ENCODE measurements around the gene CMIP.

DNA sequence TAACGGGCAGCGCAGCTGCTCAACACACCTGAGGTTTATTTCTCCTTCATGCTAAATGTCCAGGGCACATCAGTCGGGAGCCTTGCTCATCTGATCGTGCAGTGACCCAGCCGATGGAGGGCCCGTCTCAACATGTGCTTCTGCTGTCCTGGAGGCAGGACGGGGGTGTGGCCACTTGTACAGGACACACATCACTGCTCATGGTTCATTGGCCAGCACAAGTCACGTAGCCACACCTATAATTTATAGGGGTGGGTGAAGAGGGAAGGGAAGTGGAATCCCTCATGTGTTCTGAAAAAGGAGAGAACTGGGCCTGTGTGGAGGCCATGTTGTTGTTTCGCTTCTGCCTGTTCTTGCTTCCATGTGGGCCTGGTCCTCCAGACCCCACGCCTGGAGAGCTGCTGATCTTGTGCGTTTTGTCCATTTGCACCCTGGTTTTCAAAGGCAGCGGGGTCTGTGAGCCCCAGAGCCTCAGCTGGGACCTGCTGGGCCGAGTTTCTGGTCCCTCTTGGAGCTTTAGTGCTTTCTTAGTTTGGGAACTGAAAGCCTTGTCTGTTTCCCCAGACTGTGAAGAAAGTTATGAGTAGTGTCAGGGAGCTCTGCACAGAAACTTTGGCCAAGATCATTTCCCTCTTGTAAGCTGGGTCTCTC, 60.5 kb downstream of the CMIP start:
- TF ChIP-seq ZNF274 (IDR thresholded peaks at IDR 0.05; ENCODE audit: low read depth, low read length) = no peak
- no peak for TF ChIP-seq YY1 (IDR thresholded peaks at IDR 0.05; ENCODE audit: insufficient read depth, insufficient read length)
- TF ChIP-seq SUZ12 (IDR thresholded peaks at IDR 0.05; ENCODE audit: extremely low read depth, insufficient read depth, insufficient read length) = no peak

Data from NT2/D1 (cell line).